A549 (cell line): ENCODE results near the gene TERF2IP. TPM values are rescaled to one million over a fixed set of nuclear protein-coding genes. Genes with fewer than 3 reads are reported as not detected.
A peak's percentile ranks its signal among the peaks of the same experiment; 100 is the strongest.

Source experiments
- ATAC-seq, 2 experiments: fragments of 200-7000 bp in 1 of 2; fragments of >200 bp in 1 of 2; cut with Nextera tagmentation in 1 of 2; cut with Tn5 transposase in 1 of 2; 3 replicates each; pipeline versions ENCODE4 v1.8.0 to v1.9.1; 2018 to 2020; ENCODE audit warnings: mild to moderate bottlenecking in 1 of 2, moderate library complexity in 1 of 2
- CTCF ChIA-PET: fragments of 300-600 bp; sonication (Branson Sonifier 250); formaldehyde crosslinking; extraction: SDS; loops from one replicate; lab custom pipeline; 2021; ENCODE audit warnings: antibody characterized with exemption, inconsistent platforms; lab: Yijun Ruan, JAX
- POLR2A ChIA-PET: fragments of 350-600 bp; formaldehyde crosslinking; extraction: SDS; loops from one replicate; lab custom pipeline; 2021; ENCODE audit warnings: antibody characterized with exemption, inconsistent platforms; lab: Yijun Ruan, JAX
- DNase-seq, 2 experiments: peaks; one replicate each; pipeline versions ENCODE4 v3.0.0 to v3.0.0-alpha.2; 2011 to 2016; ENCODE audit warnings: low read depth in 1 of 2, low spot score in 1 of 2
- FAIRE-seq: peaks from 2 replicates; lab custom pipeline; 2011; peaks lifted over from hg19 to GRCh38; lab: Jason Lieb, UNC
- H3K27ac ChIP-seq, 2 experiments: fragments of >200 bp; sonication (Bioruptor Twin); formaldehyde crosslinking; 3 replicates each; pipeline ENCODE4 v1.5.1; 2016 to 2017
- H3K4me1 ChIP-seq: fragments of >200 bp; sonication (Bioruptor Twin); formaldehyde crosslinking; 3 replicates; pipeline ENCODE4 v1.6.1; 2016
- H3K4me2 ChIP-seq: fragments of >200 bp; sonication (Bioruptor Twin); formaldehyde crosslinking; 3 replicates; pipeline ENCODE4 v1.6.1; 2016
- H3K4me3 ChIP-seq: fragments of >200 bp; sonication (Bioruptor Twin); formaldehyde crosslinking; 3 replicates; pipeline ENCODE4 v1.5.1; 2016
- H3K9me3 ChIP-seq: fragments of >200 bp; sonication (Bioruptor Twin); formaldehyde crosslinking; 3 replicates; pipeline ENCODE4 v1.6.1; 2016
- BCL3 ChIP-seq: fragments of >200 bp; sonication (Bioruptor Twin); formaldehyde crosslinking; IDR thresholded peaks from 3 replicates; pipeline ENCODE4 v1.6.1; 2016
- EHF ChIP-seq: fragments of 250-450 bp; sonication (Bioruptor Pico); IDR thresholded peaks from 2 replicates; pipeline ENCODE4 v1.5.0; 2020; ENCODE audit warnings: mild to moderate bottlenecking
- EHMT2 ChIP-seq: fragments of 200-600 bp; sonication (generic); IDR thresholded peaks from 2 replicates; pipeline ENCODE4 v1.6.1; 2016; ENCODE audit warnings: antibody characterized with exemption, low read depth, mild to moderate bottlenecking, moderate library complexity
- FOSB ChIP-seq: fragments of 250-450 bp; sonication (Bioruptor Pico); IDR thresholded peaks from 2 replicates; pipeline ENCODE4 v1.5.0; 2020; ENCODE audit warnings: mild to moderate bottlenecking, moderate library complexity
- FOSL2 ChIP-seq, 2 experiments: fragments of 450-650 bp in 1 of 2; fragments of >200 bp in 1 of 2; sonication (Bioruptor Twin) in 1 of 2; formaldehyde crosslinking; IDR thresholded peaks; 2 replicates each; pipeline versions ENCODE4 v1.5.0 to v1.6.1; 2016 to 2020; ENCODE audit warnings: mild to moderate bottlenecking in 1 of 2, moderate library complexity in 1 of 2
- GATA3 ChIP-seq: IDR thresholded peaks from 2 replicates; pipeline ENCODE4 v1.6.1; 2012; ENCODE audit warnings: borderline replicate concordance
- JUN ChIP-seq, 2 experiments: fragments of >200 bp; sonication (Bioruptor Twin); formaldehyde crosslinking; IDR thresholded peaks; 2 replicates in 1 of 2; 3 replicates in 1 of 2; pipeline ENCODE4 v1.6.1; 2016 to 2017
- KDM1A ChIP-seq: fragments of 200-600 bp; sonication (generic); IDR thresholded peaks from 2 replicates; pipeline ENCODE4 v1.6.1; 2016; ENCODE audit warnings: low read depth, mild to moderate bottlenecking
- KDM5A ChIP-seq: fragments of 200-600 bp; sonication (generic); IDR thresholded peaks from 2 replicates; pipeline ENCODE4 v1.6.1; 2016; ENCODE audit warnings: antibody characterized with exemption, mild to moderate bottlenecking
- MAX ChIP-seq: IDR thresholded peaks from 2 replicates; pipeline ENCODE4 v1.6.1; 2012
- MAZ ChIP-seq: fragments of 150-350 bp; IDR thresholded peaks from 2 replicates; pipeline ENCODE4 v1.6.1; 2014; ENCODE audit warnings: antibody characterized with exemption, low read depth, low read length, borderline replicate concordance
- MYC ChIP-seq: IDR thresholded peaks from 2 replicates; pipeline ENCODE4 v1.6.1; 2012; ENCODE audit warnings: mild to moderate bottlenecking, inconsistent platforms, low read length, improper control_type of control experiment, borderline replicate concordance
- NPAS2 ChIP-seq: fragments of 250-450 bp; sonication (Bioruptor Pico); IDR thresholded peaks from 2 replicates; pipeline ENCODE4 v1.8.0; 2022; ENCODE audit warnings: mild to moderate bottlenecking, moderate library complexity, borderline replicate concordance
- PHF8 ChIP-seq: fragments of 200-600 bp; sonication (generic); IDR thresholded peaks from 2 replicates; pipeline ENCODE4 v1.6.1; 2016; ENCODE audit warnings: low read depth, mild to moderate bottlenecking, antibody characterized with exemption, moderate library complexity, borderline replicate concordance
- POLR2A ChIP-seq: IDR thresholded peaks from 2 replicates; pipeline ENCODE4 v1.6.1; 2012; ENCODE audit warnings: mild to moderate bottlenecking, low read length
- RNF2 ChIP-seq: fragments of 200-600 bp; sonication (generic); IDR thresholded peaks from 2 replicates; pipeline ENCODE4 v1.6.1; 2016; ENCODE audit warnings: low read depth, mild to moderate bottlenecking, antibody characterized with exemption, moderate library complexity, borderline replicate concordance
- SREBF2 ChIP-seq: fragments of 450-650 bp; IDR thresholded peaks from 2 replicates; pipeline ENCODE4 v1.6.1; 2014; ENCODE audit warnings: mild to moderate bottlenecking, moderate library complexity
- USF2 ChIP-seq: fragments of 450-650 bp; IDR thresholded peaks from 2 replicates; pipeline ENCODE4 v1.6.1; 2014; ENCODE audit warnings: antibody characterized with exemption
- ZC3H11A ChIP-seq: fragments of 450-650 bp; IDR thresholded peaks from 2 replicates; pipeline ENCODE4 v1.6.1; 2014; ENCODE audit warnings: antibody characterized with exemption, mild to moderate bottlenecking
- ZSCAN20 ChIP-seq: fragments of 250-450 bp; sonication (Bioruptor Pico); IDR thresholded peaks from 2 replicates; pipeline ENCODE4 v1.8.0; 2022; ENCODE audit warnings: mild to moderate bottlenecking, moderate library complexity
- WGBS: methylation state at CpG from one replicate; pipeline ENCODE4 v1.1.6; 2017; ENCODE audit errors: missing lambda C conversion rate; 5-methylcytosine and 5-hydroxymethylcytosine counted together
- polyA minus RNA-seq: library from RNA; depleted of rRNA, polyadenylated mRNA; stranded (reverse); fragments of >200 nt; gene quantifications from 2 replicates; pipeline ENCODE4 v1.2.3, GENCODE V29; 2011; rRNA and poly(A)+ RNA removed
- polyA plus RNA-seq, 4 experiments: library from polyadenylated mRNA; depleted of rRNA in 3 of 4; stranded (reverse); fragments of >200 nt; fragmentation: RNase III in 1 of 4; extraction: RNeasy Plus Mini Kit Qiagen cat#74134 plus additional on column Dnase treatment in 1 of 4; gene quantifications; 2 replicates in 3 of 4; 3 replicates in 1 of 4; pipeline ENCODE4 v1.2.3, GENCODE V29; 2011 to 2017

TERF2IP gene
- 24.8 and 37.9 TPM in 2 replicates for polyA plus RNA-seq (2011; rRNA removed)
- 14.9 and 17.1 TPM in 2 replicates for polyA plus RNA-seq (2012; cell fraction: cytosol; rRNA removed)
- 11.1 and 16.1 TPM in 2 replicates for polyA plus RNA-seq (2012; cell fraction: nucleus; rRNA removed)
- polyA plus RNA-seq (2017; fragmentation: RNase III; extraction: RNeasy Plus Mini Kit Qiagen cat#74134 plus additional on column Dnase treatment): 24.8 to 26.7 TPM (median 25.1 TPM) in 3 replicates
- polyA minus RNA-seq: 4.0 and 4.2 TPM in 2 replicates

- peak; percentile 94 for DNase-seq
- H3K9me3 ChIP-seq: no peaks in the 10 kb centered on the region
- peak within 1 kb of the TSS; percentile 71 for H3K4me3 ChIP-seq
- FAIRE-seq: no peak
- 3% methylated on average over 52 of the region's 76 CpGs for WGBS
- ChIA-PET CTCF (interaction anchor here (0.8 to 2.2 kb wide), 4 partner anchors 11 to 183 kb away, joined by 3 to 7 read pairs (median 4); partner anchors contain the start of gene TMEM170A), POLR2A (interaction anchor here (0.6 to 2.1 kb wide), 9 partner anchors 9 to 131 kb away, joined by 3 to 17 read pairs (median 4); partner anchors contain the start of genes ADAT1 and GABARAPL2)
- H3K27ac ChIP-seq: peak within 1 kb of the TSS; percentile 92 to 96
- TF ChIP-seq BCL3 (peak; percentile 85; the same call in 1 of the 3 replicates), JUN (IDR thresholded peaks at IDR 0.05) (peak; percentile 76 to 81; a peak in 3 of 5 replicates), USF2 (no peak), POLR2A (peak; percentile 90), ZSCAN20 (CRISPR knock-in tag) (no peak), PHF8 (peak; percentile 95; the same call in 1 of the 2 replicates), MAX (peak; percentile 90), EHF (CRISPR knock-in tag) (no peak), KDM1A (no peak), MYC (peak; percentile 86), GATA3 (no peak), FOSL2 (IDR thresholded peaks at IDR 0.05) (no peak), FOSL2 (CRISPR knock-in tag; IDR thresholded peaks at IDR 0.05) (no peak), NPAS2 (no peak), KDM5A (peak; percentile 96), MAZ (no peak)
- peak within 1 kb of the TSS; percentile 78 for H3K4me2 ChIP-seq
- peak; percentile 94 to 97 for ATAC-seq
- H3K4me1 ChIP-seq: peaks cover 22% of the 10 kb centered on the region; the same call in 2 of the 3 replicates
These were observed at the start of gene TERF2IP, which contains the start of gene KARS1 for GRCh38 chr16:75647492-75648264. Gene TERF2IP, plus strand, starts transcription at chr16:75647773. Its CDS starts 110 bp downstream, at chr16:75647883. Gene KARS1, minus strand, starts transcription at chr16:75647665. Its CDS starts 26 bp downstream, at chr16:75647639.

- no peak for ATAC-seq
- DNase-seq: no peak
- Histone ChIP-seq H3K4me2 (no peak overlapping the region), H3K9me3 (peaks cover 6% of the 10 kb centered on the region; the same call in 2 of the 3 replicates), H3K4me1 (peaks cover 3% of the 10 kb centered on the region; the same call in 2 of the 3 replicates), H3K4me3 (no peak overlapping the region), H3K27ac (no peak overlapping the region)
- no peak for FAIRE-seq
- POLR2A ChIA-PET: interaction anchor here (0.6 kb wide), 1 partner anchor 13 kb away, joined by 3 read pairs; no protein-coding TSS in a partner anchor
- CTCF ChIA-PET: interaction anchor here (0.9 to 1.0 kb wide), 2 partner anchors 10 to 16 kb away, joined by 3 read pairs; no protein-coding TSS in a partner anchor
- WGBS: 92% methylated on average over 6 of the region's 6 CpGs
- no peak for TF ChIP-seq EHF (CRISPR knock-in tag)
- no peak for TF ChIP-seq POLR2A
- TF ChIP-seq SREBF2: no peak
- TF ChIP-seq RNF2: no peak
- TF ChIP-seq ZC3H11A: no peak
- TF ChIP-seq EHMT2: no peak
- TF ChIP-seq FOSB (CRISPR knock-in tag): no peak
- no peak for TF ChIP-seq USF2
- no peak for TF ChIP-seq MAZ
These were observed 47.9 kb upstream of the TERF2IP start for GRCh38 chr16:75599452-75600277.
